HL-60/S4 treated with phorbol 12-myristate 13-acetate at 8.2 ng/mL for 4 days and 3 days (cell line): ENCODE results near the gene PCDHGB2.

Experiments used
- in situ Hi-C: fragments of 300-500 bp; cut with MboI; formaldehyde crosslinking; loops from 2 replicates; pipeline ENCODE4 v1.15.0; 2022; ENCODE audit warnings: low sequenced_read_pairs

The PCDHGB2 gene

DNA sequence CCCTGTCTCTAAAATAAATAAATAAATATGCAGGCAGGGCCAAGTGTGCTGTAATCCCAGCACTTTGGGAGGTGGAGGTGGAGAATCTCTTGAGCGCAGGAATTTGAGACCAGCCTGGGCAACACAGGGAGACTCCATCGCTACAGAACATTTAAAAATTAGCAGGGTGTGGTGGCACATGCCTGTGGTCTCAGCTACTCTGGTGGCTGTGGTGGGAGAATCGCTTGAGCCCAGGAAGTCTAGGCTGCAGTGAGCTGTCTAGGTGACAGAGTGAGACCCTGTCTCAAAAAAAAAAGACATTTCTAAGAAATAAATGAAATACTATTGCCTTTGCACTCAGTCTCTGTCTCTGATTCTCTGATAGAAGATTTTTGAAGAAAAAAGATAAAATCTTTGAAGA lies 51.8 kb downstream of the PCDHGB2 start:
- in situ Hi-C loops = loop anchor here (10.0 kb wide), 2 partner anchors 113 to 143 kb away; no protein-coding TSS in a partner anchor
